Fibroblast of pulmonary artery (primary cell): ENCODE measurements around the gene PPEF2.

ENCODE experiments used
- DNase-seq: peaks from one replicate; pipeline ENCODE4 v3.0.0-alpha.2; 2010; ENCODE audit warnings: low read depth
- H3K4me3 ChIP-seq: replicated peaks from 2 replicates; pipeline ENCODE4 v1.5.1; 2011; ENCODE audit warnings: low read depth, mild to moderate bottlenecking, control low read depth, low read length, moderate library complexity
- TF ChIP-seq, protein P1 (sequence below): IDR thresholded peaks from 2 replicates; pipeline ENCODE4 v1.5.1; 2011; ENCODE audit warnings: mild to moderate bottlenecking, control low read depth, low read length, inconsistent platforms; ENCODE audit errors: missing control alignments

PPEF2 gene

DNA sequence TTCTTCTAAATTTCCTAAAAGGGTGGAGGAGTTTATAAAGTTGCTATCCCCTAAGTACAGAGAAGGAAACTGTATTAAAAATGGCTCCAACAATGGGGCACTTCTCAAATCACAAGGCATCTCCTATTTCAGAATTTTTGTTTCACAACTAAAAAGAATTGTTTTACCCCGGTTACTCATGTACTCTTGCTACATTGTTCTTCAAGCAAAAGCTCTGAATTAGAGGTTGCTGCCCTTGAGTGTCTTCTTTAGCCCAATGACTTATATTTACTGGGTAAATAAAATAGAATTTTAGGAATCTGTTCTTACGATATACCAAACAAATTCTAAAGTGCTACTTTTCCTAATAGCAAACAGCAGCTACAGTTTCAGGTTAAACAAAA, 67.5 kb downstream of the PPEF2 start:
- DNase-seq, result peak; percentile 56
- TF ChIP-seq, protein P1, sequence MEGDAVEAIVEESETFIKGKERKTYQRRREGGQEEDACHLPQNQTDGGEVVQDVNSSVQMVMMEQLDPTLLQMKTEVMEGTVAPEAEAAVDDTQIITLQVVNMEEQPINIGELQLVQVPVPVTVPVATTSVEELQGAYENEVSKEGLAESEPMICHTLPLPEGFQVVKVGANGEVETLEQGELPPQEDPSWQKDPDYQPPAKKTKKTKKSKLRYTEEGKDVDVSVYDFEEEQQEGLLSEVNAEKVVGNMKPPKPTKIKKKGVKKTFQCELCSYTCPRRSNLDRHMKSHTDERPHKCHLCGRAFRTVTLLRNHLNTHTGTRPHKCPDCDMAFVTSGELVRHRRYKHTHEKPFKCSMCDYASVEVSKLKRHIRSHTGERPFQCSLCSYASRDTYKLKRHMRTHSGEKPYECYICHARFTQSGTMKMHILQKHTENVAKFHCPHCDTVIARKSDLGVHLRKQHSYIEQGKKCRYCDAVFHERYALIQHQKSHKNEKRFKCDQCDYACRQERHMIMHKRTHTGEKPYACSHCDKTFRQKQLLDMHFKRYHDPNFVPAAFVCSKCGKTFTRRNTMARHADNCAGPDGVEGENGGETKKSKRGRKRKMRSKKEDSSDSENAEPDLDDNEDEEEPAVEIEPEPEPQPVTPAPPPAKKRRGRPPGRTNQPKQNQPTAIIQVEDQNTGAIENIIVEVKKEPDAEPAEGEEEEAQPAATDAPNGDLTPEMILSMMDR, result no peak
- H3K4me3 ChIP-seq, result no peak overlapping the region

DNA sequence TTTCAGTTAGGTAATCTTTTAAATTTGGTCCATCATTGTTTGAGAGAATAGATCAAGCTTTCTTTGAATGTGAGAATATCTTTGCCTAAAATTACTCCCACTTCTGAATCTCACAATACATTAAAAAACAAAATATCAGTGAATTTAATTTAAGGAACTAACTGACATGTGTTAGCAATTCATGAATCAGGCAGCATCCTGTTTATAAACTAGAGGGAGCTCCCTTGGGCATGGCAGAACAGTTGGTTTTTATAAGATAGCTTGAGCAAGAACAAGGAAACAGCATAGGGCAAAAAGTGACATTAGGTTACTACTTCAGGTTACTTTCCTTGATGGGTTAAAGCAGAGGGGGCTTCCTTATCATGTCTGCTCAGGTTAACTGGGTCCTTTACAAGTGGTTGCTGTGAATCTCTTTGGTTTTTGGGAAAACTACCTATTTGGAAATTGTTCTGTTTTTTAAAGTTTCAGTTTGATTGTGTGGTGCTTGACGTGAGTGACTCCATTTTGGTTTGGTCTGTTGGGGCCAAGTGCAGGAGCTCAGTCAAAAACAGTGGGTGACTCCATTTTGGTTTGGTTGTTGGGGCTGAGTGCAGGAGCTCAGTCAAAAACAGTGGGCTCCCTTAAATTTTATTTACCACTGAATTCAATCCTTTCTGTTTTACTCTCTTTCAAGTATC, 68.0 kb downstream of the PPEF2 start:
- TF ChIP-seq, protein P1, result no peak
- no peak for DNase-seq
- H3K4me3 ChIP-seq, result no peak overlapping the region

DNA sequence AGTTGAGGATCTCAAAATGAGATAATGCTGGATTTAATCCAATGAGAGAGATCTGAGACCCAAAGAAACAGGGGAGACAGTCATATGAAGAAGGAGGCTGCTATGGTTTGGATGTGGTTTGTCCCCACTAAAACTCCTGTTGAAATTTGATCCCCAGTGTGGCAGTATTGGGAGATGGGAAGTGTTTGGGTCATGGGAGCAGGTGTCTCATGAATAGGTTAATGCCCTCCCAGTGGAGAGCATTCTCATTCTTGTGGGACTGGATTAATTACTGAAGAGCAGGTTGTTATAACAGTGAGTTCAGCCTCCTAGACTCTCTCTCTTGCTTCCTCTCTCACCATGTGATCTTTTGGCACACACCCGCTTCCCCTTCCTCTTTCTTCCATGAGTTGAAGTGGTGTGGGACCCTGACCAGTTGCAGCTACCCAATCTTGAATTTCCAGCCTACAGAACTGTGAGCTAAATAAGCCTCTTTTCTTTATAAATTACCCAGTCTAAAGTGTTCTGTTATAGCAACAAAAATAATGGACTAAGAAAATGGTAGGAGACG, 70.3 kb downstream of the PPEF2 start:
- DNase-seq, result no peak
- TF ChIP-seq, protein P1, result no peak
- H3K4me3 ChIP-seq, result no peak overlapping the region

DNA sequence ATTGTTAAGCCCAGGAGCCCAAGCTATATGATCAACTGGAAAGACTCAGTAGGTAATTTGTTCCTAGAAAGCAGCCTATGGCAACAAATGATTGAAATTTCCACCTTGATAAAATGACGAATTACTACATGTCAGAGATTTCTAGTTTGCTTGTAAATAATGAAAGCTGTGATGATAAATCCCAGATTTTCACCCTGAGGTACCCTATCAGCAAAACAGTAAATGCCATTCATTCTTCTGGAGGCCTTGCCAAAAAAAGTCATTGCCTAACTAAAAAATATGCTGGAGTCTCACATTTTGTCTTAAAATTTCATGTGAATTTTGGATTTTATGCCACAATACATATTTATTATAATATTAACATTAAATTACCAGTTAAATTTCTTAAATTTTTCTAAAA, 71.3 kb downstream of the PPEF2 start:
- H3K4me3 ChIP-seq, result no peak overlapping the region
- DNase-seq, result peak; percentile 56
- TF ChIP-seq, protein P1, result no peak

DNA sequence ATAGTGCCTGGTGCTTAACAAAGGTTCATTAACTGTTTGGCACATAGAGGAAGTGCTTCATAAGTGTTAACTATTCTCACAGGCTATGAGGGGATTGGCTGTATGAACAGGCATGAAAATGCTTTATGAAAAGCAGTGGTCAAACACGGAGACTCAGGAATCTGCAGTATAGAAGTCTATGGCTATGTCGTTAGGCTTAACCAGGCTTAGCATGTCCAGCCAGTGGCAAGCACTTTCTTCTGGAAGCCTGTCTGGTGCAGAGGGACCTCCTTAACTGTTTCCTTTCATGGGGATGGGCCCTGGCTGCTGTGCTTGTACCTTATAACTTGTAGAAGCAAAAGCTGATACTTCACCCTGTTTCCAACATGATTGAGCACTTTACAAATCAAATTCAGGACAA, 78.4 kb downstream of the PPEF2 start:
- DNase-seq, result no peak
- H3K4me3 ChIP-seq, result no peak overlapping the region
- TF ChIP-seq, protein P1, result no peak

DNA sequence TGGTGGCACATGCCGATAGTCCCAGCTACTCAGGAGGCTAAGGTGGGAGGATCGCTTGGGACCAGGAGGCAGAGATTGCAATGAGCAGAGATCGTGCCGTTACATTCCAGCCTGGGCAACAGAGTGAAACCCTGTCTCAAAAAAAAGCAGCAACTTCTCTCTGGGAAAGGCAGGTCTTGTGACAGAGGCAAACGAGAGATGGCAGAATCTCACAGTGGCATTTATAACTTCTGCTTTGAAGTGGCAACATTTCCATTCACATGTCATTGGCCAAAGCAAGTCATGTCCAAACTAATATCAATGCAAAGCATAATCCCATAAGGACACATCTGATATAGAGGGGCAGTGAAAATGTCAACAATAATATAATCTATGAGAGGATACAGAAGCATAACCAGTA, 79.8 kb downstream of the PPEF2 start:
- H3K4me3 ChIP-seq, result no peak overlapping the region
- TF ChIP-seq, protein P1, result no peak
- no peak for DNase-seq

DNA sequence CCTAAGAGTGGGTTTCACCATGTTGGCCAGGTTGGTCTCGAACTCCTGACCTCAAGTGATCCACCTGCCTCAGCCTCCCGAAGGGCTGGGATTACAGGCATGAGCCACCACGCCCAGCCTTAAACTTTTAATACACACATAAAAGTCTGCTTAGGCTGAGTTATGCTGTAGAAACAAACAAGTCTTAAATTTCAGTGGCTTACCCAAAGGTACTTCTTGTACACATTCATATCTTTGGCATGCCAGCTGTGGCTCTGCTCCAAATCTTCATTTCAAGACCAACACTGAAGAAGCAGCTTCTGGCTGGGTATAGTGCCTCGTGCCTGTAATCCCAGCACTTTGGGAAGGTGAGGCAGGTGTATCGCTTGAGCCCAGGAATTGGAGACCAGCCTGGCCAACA, 80.3 kb downstream of the PPEF2 start:
- no peak overlapping the region for H3K4me3 ChIP-seq
- TF ChIP-seq, protein P1, result no peak
- DNase-seq, result peak; percentile 19
